Natural killer cell (primary cell): ENCODE data around the gene TCL1B. TPM values are rescaled to one million over a fixed set of nuclear protein-coding genes. Genes with fewer than 3 reads are reported as not detected.

ENCODE experiments used
- ATAC-seq, 3 donors: fragments of 150-1000 bp in 2 of 3; fragments of 200-7000 bp in 1 of 3; cut with Tn5 transposase; 1 replicate in 1 of 3; 2 replicates in 2 of 3; pipeline ENCODE4 v1.10.0; 2021; ENCODE audit warnings: mild to moderate bottlenecking in 2 of 3, moderate library complexity in 2 of 3
- DNase-seq, 2 donors: peaks; one replicate each; pipeline versions ENCODE4 v3.0.0 to v3.0.0-alpha.2; 2013 to 2021; ENCODE audit warnings: mixed read lengths in 1 of 2
- H3K27ac ChIP-seq: one replicate; pipeline ENCODE4 v1.5.1; 2013; ENCODE audit warnings: mild to moderate bottlenecking, low read length
- H3K27me3 ChIP-seq: one replicate; pipeline ENCODE4 v1.6.1; 2013; ENCODE audit warnings: low read length; ENCODE audit not compliant: control insufficient read depth, insufficient read depth
- H3K36me3 ChIP-seq: one replicate; pipeline ENCODE4 v1.6.1; 2013; ENCODE audit warnings: low read length; ENCODE audit not compliant: control insufficient read depth, insufficient read depth
- H3K4me1 ChIP-seq: one replicate; pipeline ENCODE4 v1.6.1; 2013; ENCODE audit warnings: low read length; ENCODE audit not compliant: control insufficient read depth, insufficient read depth
- H3K4me3 ChIP-seq: one replicate; pipeline ENCODE4 v1.5.1; 2013; ENCODE audit warnings: low read length
- H3K9me3 ChIP-seq: one replicate; pipeline ENCODE4 v1.6.1; 2013; ENCODE audit warnings: low read length; ENCODE audit not compliant: control insufficient read depth, insufficient read depth
- H3K27ac Mint-ChIP-seq, 2 donors: one replicate each; pipeline ENCODE4 v1.8.0; 2022; ENCODE audit warnings: mild to moderate bottlenecking in 2 of 2, mixed read lengths in 2 of 2, moderate library complexity in 1 of 2
- H3K27me3 Mint-ChIP-seq, 2 donors: one replicate each; pipeline ENCODE4 v1.8.0; 2022; ENCODE audit warnings: low read depth in 2 of 2, mixed read lengths in 2 of 2
- H3K36me3 Mint-ChIP-seq: one replicate; pipeline ENCODE4 v1.8.0; 2022; ENCODE audit warnings: mixed read lengths
- H3K4me1 Mint-ChIP-seq, 2 donors: one replicate each; pipeline ENCODE4 v1.8.0; 2022; ENCODE audit warnings: mixed read lengths in 2 of 2
- H3K4me3 Mint-ChIP-seq: one replicate; pipeline ENCODE4 v1.8.0; 2022; ENCODE audit warnings: mild to moderate bottlenecking, moderate library complexity, mixed read lengths
- H3K9me3 Mint-ChIP-seq, 2 donors: one replicate each; pipeline ENCODE4 v1.8.0; 2022; ENCODE audit warnings: mixed read lengths in 2 of 2
- WGBS: methylation state at CpG from one replicate; pipeline ENCODE4 v1.1.7; 2013; ENCODE audit warnings: missing lambda C conversion rate; ENCODE audit not compliant: insufficient coverage; 5-methylcytosine and 5-hydroxymethylcytosine counted together
- intact Hi-C: fragments of 100-400 bp; cut with micrococcal nuclease; formaldehyde crosslinking; loops from one replicate; pipeline ENCODE4 v1.14.2; 2022
- total RNA-seq, 4 donors: library from RNA; stranded (reverse); fragments of 120-200 nt in 1 of 4; gene quantifications; one replicate each; pipeline versions ENCODE4 v1.2.3 to v1.2.4, GENCODE V29; 2013 to 2022
- TF ChIP-seq, protein P1 (sequence below): fragments of 200-600 bp; IDR thresholded peaks from one replicate; pipeline ENCODE4 v1.8.0; 2022; ENCODE audit warnings: antibody characterized with exemption

TCL1B gene
- total RNA-seq, 3 donors from 2014 or later (not counting 1 experiment from before 2014, with no cell fraction given): not detected

DNA sequence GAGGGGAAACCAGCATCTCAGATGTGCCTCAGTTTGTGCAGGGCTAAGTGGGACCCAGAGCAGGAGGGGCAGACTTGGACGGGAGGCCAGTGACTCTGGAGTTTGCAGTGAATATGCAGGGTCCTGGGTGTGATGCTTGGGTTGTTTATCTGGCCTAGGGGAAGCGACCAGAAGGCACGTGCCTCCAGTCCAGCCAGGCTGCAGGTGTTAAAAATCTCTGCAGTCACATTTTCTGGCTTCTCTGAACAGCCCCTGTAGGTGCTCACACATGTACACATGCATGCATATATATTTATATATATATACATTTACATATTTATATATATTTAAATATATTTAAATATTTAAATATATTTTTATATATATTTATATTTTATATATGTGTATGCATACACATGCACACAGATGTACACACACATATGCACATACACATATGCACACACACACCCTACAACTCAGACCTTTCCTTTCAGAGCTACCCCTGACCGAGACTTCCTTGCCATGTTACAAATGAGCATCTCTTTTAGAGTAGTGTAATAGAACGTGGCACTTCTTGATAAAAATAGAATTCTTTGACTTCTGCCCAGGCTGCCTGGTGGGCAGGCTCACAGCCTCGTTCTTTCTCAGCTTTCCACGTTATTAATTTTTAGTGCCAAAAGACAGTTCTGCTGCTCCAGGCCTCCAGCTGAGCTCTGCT lies 26.8 kb upstream of the TCL1B start:
- Mint-ChIP-seq H3K36me3 (no peaks in the 10 kb centered on the region), H3K9me3 (no peaks in the 10 kb centered on the region), H3K27me3 (peaks cover 6 to 41% of the 10 kb centered on the region in 2 donors), H3K27ac (no peak overlapping the region), H3K4me1 (peaks cover 0 to 5% of the 10 kb centered on the region in 2 donors), H3K4me3 (no peak overlapping the region)
- no peak for DNase-seq
- no peak overlapping the region for H3K4me3 ChIP-seq
- TF ChIP-seq, protein P1, sequence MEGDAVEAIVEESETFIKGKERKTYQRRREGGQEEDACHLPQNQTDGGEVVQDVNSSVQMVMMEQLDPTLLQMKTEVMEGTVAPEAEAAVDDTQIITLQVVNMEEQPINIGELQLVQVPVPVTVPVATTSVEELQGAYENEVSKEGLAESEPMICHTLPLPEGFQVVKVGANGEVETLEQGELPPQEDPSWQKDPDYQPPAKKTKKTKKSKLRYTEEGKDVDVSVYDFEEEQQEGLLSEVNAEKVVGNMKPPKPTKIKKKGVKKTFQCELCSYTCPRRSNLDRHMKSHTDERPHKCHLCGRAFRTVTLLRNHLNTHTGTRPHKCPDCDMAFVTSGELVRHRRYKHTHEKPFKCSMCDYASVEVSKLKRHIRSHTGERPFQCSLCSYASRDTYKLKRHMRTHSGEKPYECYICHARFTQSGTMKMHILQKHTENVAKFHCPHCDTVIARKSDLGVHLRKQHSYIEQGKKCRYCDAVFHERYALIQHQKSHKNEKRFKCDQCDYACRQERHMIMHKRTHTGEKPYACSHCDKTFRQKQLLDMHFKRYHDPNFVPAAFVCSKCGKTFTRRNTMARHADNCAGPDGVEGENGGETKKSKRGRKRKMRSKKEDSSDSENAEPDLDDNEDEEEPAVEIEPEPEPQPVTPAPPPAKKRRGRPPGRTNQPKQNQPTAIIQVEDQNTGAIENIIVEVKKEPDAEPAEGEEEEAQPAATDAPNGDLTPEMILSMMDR: no peak
- no peak for ATAC-seq
- H3K4me1 ChIP-seq: no peaks in the 10 kb centered on the region
- no peaks in the 10 kb centered on the region for H3K27me3 ChIP-seq
- intact Hi-C loops: no loop called here
- H3K9me3 ChIP-seq: no peaks in the 10 kb centered on the region
- WGBS: 52% methylated on average over 7 of the region's 7 CpGs
- H3K36me3 ChIP-seq: no peaks in the 10 kb centered on the region
- H3K27ac ChIP-seq: no peak overlapping the region

DNA sequence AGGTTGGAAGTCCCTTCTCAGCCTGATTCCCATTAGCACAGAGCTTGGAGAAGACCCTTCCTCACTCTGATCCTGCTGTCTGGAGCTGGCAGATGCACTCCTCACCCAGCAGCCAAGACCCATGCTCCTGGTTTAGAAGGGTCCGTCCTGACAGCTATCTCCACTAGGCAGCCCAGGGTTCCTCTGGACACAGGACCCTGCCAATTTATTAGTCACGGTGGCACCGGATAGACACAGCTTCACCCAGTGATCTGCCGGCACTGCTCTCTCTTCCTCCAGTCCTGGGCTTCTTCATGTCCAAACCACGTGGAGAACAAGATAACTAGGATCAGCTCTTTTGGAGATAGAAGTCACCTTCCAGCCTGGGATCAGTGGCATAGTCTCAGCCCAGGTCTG lies 26.2 kb upstream of the TCL1B start:
- no peak for DNase-seq
- Mint-ChIP-seq H3K27ac (no peak overlapping the region), H3K4me3 (no peak overlapping the region), H3K4me1 (peaks cover 0 to 5% of the 10 kb centered on the region in 2 donors), H3K36me3 (no peaks in the 10 kb centered on the region), H3K9me3 (no peaks in the 10 kb centered on the region), H3K27me3 (peaks cover 6 to 41% of the 10 kb centered on the region in 2 donors)
- ATAC-seq: no peak
- no peaks in the 10 kb centered on the region for H3K36me3 ChIP-seq
- no peak overlapping the region for H3K27ac ChIP-seq
- intact Hi-C loops: no loop called here
- H3K9me3 ChIP-seq: no peaks in the 10 kb centered on the region
- WGBS: 83% methylated on average over 5 of the region's 5 CpGs
- no peaks in the 10 kb centered on the region for H3K27me3 ChIP-seq
- H3K4me1 ChIP-seq: no peaks in the 10 kb centered on the region
- no peak overlapping the region for H3K4me3 ChIP-seq
- TF ChIP-seq, protein P1: no peak

DNA sequence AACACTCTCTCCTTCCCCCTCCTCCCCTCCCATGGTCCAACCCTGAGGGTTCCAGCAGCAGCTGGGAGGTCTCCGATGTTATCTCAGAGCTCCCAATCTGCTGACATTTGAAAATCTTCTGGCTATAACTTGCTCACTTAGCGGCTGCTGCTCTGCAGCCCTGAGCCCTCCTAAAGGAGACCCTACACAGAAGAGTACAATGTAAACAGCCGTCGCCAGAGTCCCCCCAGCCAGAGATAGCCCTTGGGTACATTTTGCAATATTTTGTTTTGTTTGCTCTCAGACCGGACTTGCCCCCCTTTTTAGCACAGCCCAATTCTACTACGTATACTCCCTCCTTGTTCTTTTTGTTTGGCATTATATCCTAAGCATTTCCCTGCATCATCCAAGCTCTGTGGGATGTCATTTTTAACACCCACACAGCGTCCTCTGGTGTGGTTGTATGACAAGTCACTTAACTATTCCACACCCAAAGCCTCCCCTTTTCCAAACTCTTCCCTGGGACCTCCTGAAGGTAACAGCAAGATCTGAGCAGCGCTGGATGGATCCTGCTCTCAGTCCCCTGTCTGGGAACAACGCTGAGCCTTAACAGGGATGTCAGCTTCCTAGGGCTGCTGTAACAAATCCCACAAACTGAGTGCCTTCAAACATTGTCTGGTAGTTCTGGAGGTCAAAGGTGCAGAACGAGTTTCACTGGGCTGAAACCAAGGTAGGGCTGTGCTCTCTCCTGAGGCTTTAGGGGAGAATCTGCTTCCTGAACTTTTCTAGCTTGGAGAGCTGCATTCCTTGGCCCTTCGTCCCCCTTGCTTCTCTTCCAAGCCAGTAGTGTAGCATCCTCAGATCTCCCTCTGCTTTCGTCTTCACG lies 25.3 kb upstream of the TCL1B start:
- H3K27ac Mint-ChIP-seq: no peak overlapping the region
- no peaks in the 10 kb centered on the region for H3K36me3 ChIP-seq

More for the DNA sequence above, 25.3 kb upstream of the TCL1B start:
- TF ChIP-seq, protein P1: no peak
- Histone ChIP-seq H3K4me1 (no peaks in the 10 kb centered on the region), H3K4me3 (no peak overlapping the region), H3K27ac (no peak overlapping the region), H3K27me3 (no peaks in the 10 kb centered on the region), H3K9me3 (no peaks in the 10 kb centered on the region)
- no peak overlapping the region for H3K4me3 Mint-ChIP-seq
- H3K27me3 Mint-ChIP-seq: peaks cover 6 to 41% of the 10 kb centered on the region in 2 donors
- intact Hi-C loops: no loop called here
- H3K36me3 Mint-ChIP-seq: no peaks in the 10 kb centered on the region
- H3K9me3 Mint-ChIP-seq: no peaks in the 10 kb centered on the region
- 79% methylated on average over 13 of the region's 13 CpGs for WGBS
- DNase-seq (no peak), ATAC-seq (no peak)
- H3K4me1 Mint-ChIP-seq: peaks cover 0 to 5% of the 10 kb centered on the region in 2 donors
